ENCODE results near the gene SERPINB6. TPM values are rescaled to one million over a fixed set of nuclear protein-coding genes. Genes with fewer than 3 reads are reported as not detected.

The SERPINB6 gene
- total and polyA plus RNA-seq, 2 of the 4 experiments (the other 2 are of a cell fraction): 37.1 to 91.1 TPM

DNA sequence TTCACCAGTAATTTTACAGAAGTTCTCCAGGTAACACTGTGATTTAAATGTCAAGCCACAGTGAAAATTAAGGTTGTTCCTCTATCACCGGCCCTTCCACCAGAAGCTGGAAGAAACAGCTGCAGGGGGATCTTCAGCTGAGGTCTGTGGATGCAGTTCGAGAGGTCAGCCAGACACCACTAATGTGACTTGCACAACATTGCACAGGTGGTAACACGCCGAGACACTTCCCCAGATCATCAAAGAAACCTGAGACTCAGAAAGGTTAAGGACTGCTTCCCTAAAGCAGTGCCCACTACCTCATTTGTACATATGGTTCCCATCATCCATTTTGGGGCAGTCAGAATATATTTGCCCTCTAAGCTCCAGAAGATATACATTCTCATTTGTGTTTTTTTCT lies 60.2 kb downstream of the SERPINB6 start:
- DNase-seq: no peak
- Histone ChIP-seq H3K79me1 (ENCODE audit: low read depth in 1 of 2, low read length in 2 of 2) (no peaks in the 10 kb centered on the region), H3K56ac (ENCODE audit: extremely low read depth, insufficient read depth, low read length) (no peak overlapping the region), H3K9me3 (ENCODE audit: control insufficient read depth, insufficient read depth, low read length) (no peaks in the 10 kb centered on the region), H2BK120ac (ENCODE audit: low read depth, low read length) (no peak overlapping the region), H4K91ac (ENCODE audit: insufficient read depth, low read depth, low read length) (no peak overlapping the region), H3K27me3 (ENCODE audit: control insufficient read depth, insufficient read depth, low read length) (no peaks in the 10 kb centered on the region; the same call in 1 of the 2 replicates), H3K27ac (ENCODE audit: insufficient read depth, low read length) (no peak overlapping the region), H2BK15ac (ENCODE audit: low read depth, low read length) (no peak overlapping the region), H3K18ac (ENCODE audit: low read depth, low read length) (no peak overlapping the region), H2AK5ac (ENCODE audit: low read depth, low read length) (no peak overlapping the region), H3K9ac (ENCODE audit: low read depth, low read length) (no peak overlapping the region), H2AK9ac (replicated peaks; ENCODE audit: low read depth, low read length, poor library complexity) (no peak overlapping the region), H3K23ac (ENCODE audit: low read depth, low read length) (no peak overlapping the region), H4K5ac (ENCODE audit: low read depth, low read length) (no peak overlapping the region), H3K14ac (replicated peaks; ENCODE audit: low read depth, low read length) (no peak overlapping the region), H2BK20ac (ENCODE audit: low read depth, low read length) (no peak overlapping the region), H3K36me3 (ENCODE audit: control insufficient read depth, insufficient read depth, low read length) (no peaks in the 10 kb centered on the region), H3K4me1 (ENCODE audit: control insufficient read depth, insufficient read depth, low read length) (peaks cover 3% of the 10 kb centered on the region), H3K4me2 (ENCODE audit: low read depth, low read length) (no peak overlapping the region), H3K4ac (ENCODE audit: low read depth, low read length) (no peak overlapping the region), H2AFZ (replicated peaks; ENCODE audit: low read length, poor library complexity) (no peak overlapping the region), H2BK5ac (ENCODE audit: low read depth, low read length, poor library complexity, severe bottlenecking) (no peak overlapping the region), H4K20me1 (ENCODE audit: insufficient read depth, low read length) (no peaks in the 10 kb centered on the region), H3K9me1 (ENCODE audit: insufficient read depth, low read length) (peaks cover 6% of the 10 kb centered on the region), H4K8ac (ENCODE audit: low read depth in 2 of 2, low read length in 2 of 2) (no peak overlapping the region), H3K4me3 (ENCODE audit: insufficient read depth, low read depth, low read length) (no peak overlapping the region)
- in situ Hi-C loops (cut with MboI; ENCODE audit: low sequenced_read_pairs): no loop called here
- WGBS, 2 experiments (ENCODE audit: extremely low coverage in 2 of 2, insufficient read length in 1 of 2): 50% methylated on average over 2 of the region's 4 CpGs; no CpG with 5 or more reads in 1 of the 2 experiments
- ChIA-PET CTCF (no interaction called here), POLR2A (ENCODE audit: unreplicated experiment) (no interaction called here)
- TF ChIP-seq SMC3 (IDR thresholded peaks at IDR 0.05; ENCODE audit: low read depth, low read length): no peak
- TF ChIP-seq RAD21 (IDR thresholded peaks at IDR 0.05; ENCODE audit: low read length): no peak
- TF ChIP-seq RFX5 (IDR thresholded peaks at IDR 0.05; ENCODE audit: low read depth, low read length): no peak
- no peak for TF ChIP-seq BHLHE40 (IDR thresholded peaks at IDR 0.05; ENCODE audit: low read depth, low read length)
- no peak for TF ChIP-seq MAFK (IDR thresholded peaks at IDR 0.05; ENCODE audit: low read depth, low read length)
- TF ChIP-seq, protein P1, sequence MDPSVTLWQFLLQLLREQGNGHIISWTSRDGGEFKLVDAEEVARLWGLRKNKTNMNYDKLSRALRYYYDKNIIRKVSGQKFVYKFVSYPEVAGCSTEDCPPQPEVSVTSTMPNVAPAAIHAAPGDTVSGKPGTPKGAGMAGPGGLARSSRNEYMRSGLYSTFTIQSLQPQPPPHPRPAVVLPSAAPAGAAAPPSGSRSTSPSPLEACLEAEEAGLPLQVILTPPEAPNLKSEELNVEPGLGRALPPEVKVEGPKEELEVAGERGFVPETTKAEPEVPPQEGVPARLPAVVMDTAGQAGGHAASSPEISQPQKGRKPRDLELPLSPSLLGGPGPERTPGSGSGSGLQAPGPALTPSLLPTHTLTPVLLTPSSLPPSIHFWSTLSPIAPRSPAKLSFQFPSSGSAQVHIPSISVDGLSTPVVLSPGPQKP (IDR thresholded peaks at IDR 0.05; ENCODE audit: borderline replicate concordance, low read depth, low read length): no peak
- no peak for TF ChIP-seq CEBPB (IDR thresholded peaks at IDR 0.05; ENCODE audit: low read depth, low read length)
- TF ChIP-seq USF2 (IDR thresholded peaks at IDR 0.05; ENCODE audit: low read depth, low read length): no peak
- TF ChIP-seq, protein P2, sequence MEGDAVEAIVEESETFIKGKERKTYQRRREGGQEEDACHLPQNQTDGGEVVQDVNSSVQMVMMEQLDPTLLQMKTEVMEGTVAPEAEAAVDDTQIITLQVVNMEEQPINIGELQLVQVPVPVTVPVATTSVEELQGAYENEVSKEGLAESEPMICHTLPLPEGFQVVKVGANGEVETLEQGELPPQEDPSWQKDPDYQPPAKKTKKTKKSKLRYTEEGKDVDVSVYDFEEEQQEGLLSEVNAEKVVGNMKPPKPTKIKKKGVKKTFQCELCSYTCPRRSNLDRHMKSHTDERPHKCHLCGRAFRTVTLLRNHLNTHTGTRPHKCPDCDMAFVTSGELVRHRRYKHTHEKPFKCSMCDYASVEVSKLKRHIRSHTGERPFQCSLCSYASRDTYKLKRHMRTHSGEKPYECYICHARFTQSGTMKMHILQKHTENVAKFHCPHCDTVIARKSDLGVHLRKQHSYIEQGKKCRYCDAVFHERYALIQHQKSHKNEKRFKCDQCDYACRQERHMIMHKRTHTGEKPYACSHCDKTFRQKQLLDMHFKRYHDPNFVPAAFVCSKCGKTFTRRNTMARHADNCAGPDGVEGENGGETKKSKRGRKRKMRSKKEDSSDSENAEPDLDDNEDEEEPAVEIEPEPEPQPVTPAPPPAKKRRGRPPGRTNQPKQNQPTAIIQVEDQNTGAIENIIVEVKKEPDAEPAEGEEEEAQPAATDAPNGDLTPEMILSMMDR (conservative IDR thresholded peaks at IDR 0.05; ENCODE audit: low read depth, low read length): no peak
- no peak for TF ChIP-seq CHD1 (IDR thresholded peaks at IDR 0.05; ENCODE audit: low read depth, low read length)
- TF ChIP-seq FOS (IDR thresholded peaks at IDR 0.05; ENCODE audit: low read depth, low read length): no peak
- no peak for TF ChIP-seq RCOR1 (IDR thresholded peaks at IDR 0.05; ENCODE audit: insufficient replicate concordance, low read length)
- no peak for TF ChIP-seq NFE2L2 (IDR thresholded peaks at IDR 0.05; ENCODE audit: low read depth, low read length)
- TF ChIP-seq POLR2A (IDR thresholded peaks at IDR 0.05; ENCODE audit: low read depth, low read length): no peak
- no peak for TF ChIP-seq MXI1 (IDR thresholded peaks at IDR 0.05; ENCODE audit: borderline replicate concordance, low read depth, low read length)
- no peak for TF ChIP-seq MAZ (IDR thresholded peaks at IDR 0.05; ENCODE audit: borderline replicate concordance, low read depth, low read length)
- no TSS peak for BruUV-seq (replicated peaks)
- intact Hi-C loops (cut with micrococcal nuclease): no loop called here
- ATAC-seq (ENCODE audit: low read depth): no peak
- dilution Hi-C loops (cut with HindIII; ENCODE audit: low sequenced_read_pairs, unreplicated experiment): no loop called here
